GM12878 (cell line): Measurements from ENCODE around the gene GRN. TPM values are rescaled to one million over a fixed set of nuclear protein-coding genes. Genes with fewer than 3 reads are reported as not detected.

Source experiments
- ATAC-seq: fragments of 200-7000 bp; cut with Tn5 transposase; 3 replicates; pipeline ENCODE4 v1.9.1; 2020; ENCODE audit warnings: mild to moderate bottlenecking, moderate library complexity
- BruUV-seq: library from RNA; stranded (reverse); fragments of 400-500 nt; replicated peaks from 2 replicates; lab custom pipeline; 2021; lab: Mats Ljungman, UMichigan
- CTCF ChIA-PET: fragments of 300-600 bp; sonication (Branson Sonifier 250); formaldehyde crosslinking; extraction: SDS; loops from one replicate; lab custom pipeline; 2021; ENCODE audit warnings: inconsistent platforms; lab: Yijun Ruan, JAX
- POLR2A ChIA-PET: fragments of 350-600 bp; formaldehyde crosslinking; extraction: SDS; loops from one replicate; lab custom pipeline; 2021; ENCODE audit warnings: inconsistent platforms; lab: Charles Lee
- RAD21 ChIA-PET: fragments of 300-600 bp; sonication (Branson Sonifier 250); formaldehyde crosslinking; loops from one replicate; lab custom pipeline; 2023; ENCODE audit warnings: antibody characterized with exemption; ENCODE audit not compliant: unreplicated experiment; lab: Charles Lee
- SMC1A ChIA-PET: fragments of 300-600 bp; sonication (Branson Sonifier 250); formaldehyde crosslinking; loops from one replicate; lab custom pipeline; 2023; ENCODE audit not compliant: unreplicated experiment, uncharacterized antibody; lab: Charles Lee
- DNase-seq: peaks from one replicate; pipeline ENCODE4 v3.0.0-alpha.2; 2011; ENCODE audit warnings: low read depth, low spot score
- FAIRE-seq: peaks from 3 replicates; lab custom pipeline; 2011; peaks lifted over from hg19 to GRCh38; lab: Jason Lieb, UNC
- H2AFZ ChIP-seq: 2 replicates; pipeline ENCODE4 v1.6.0; 2011; ENCODE audit warnings: low read depth, low read length, control low read depth; ENCODE audit not compliant: control insufficient read depth
- H3K27ac ChIP-seq: 2 replicates; pipeline ENCODE4 v1.5.1; 2011; ENCODE audit warnings: control low read depth; ENCODE audit not compliant: control insufficient read depth, insufficient read depth
- H3K27me3 ChIP-seq, 2 experiments: replicated peaks in 1 of 2; 2 replicates each; pipeline versions ENCODE4 v1.6.0 to v1.6.1; 2011; ENCODE audit warnings: low read length in 1 of 2; ENCODE audit not compliant: control insufficient read depth in 2 of 2, insufficient read depth in 2 of 2
- H3K36me3 ChIP-seq, 2 experiments: 2 replicates each; pipeline ENCODE4 v1.5.1; 2011; ENCODE audit warnings: low read length in 1 of 2; ENCODE audit not compliant: control insufficient read depth in 2 of 2, insufficient read depth in 2 of 2
- H3K4me1 ChIP-seq: 2 replicates; pipeline ENCODE4 v1.6.1; 2011; ENCODE audit warnings: mild to moderate bottlenecking, low read length, moderate library complexity, mixed read lengths; ENCODE audit not compliant: control insufficient read depth, insufficient read depth
- H3K4me2 ChIP-seq: 2 replicates; pipeline ENCODE4 v1.6.0; 2011; ENCODE audit warnings: control low read depth; ENCODE audit not compliant: control insufficient read depth, insufficient read depth
- H3K4me3 ChIP-seq: fragments of 200-600 bp; sonication (generic); 2 replicates; pipeline ENCODE4 v1.5.1; 2016
- H3K79me2 ChIP-seq: 2 replicates; pipeline ENCODE4 v1.6.0; 2011; ENCODE audit warnings: low read length; ENCODE audit not compliant: control insufficient read depth, insufficient read depth
- H3K9ac ChIP-seq: 2 replicates; pipeline ENCODE4 v1.8.0; 2011; ENCODE audit warnings: low read length, control low read depth, mixed read lengths; ENCODE audit not compliant: control insufficient read depth, insufficient read depth
- H3K9me3 ChIP-seq: replicated peaks from 3 replicates; pipeline ENCODE4 v1.5.1; 2011; ENCODE audit warnings: mild to moderate bottlenecking, low read length; ENCODE audit not compliant: control insufficient read depth, insufficient read depth
- H4K20me1 ChIP-seq: 2 replicates; pipeline ENCODE4 v1.6.0; 2011; ENCODE audit not compliant: control insufficient read depth, insufficient read depth
- BMI1 ChIP-seq: fragments of 450-650 bp; IDR thresholded peaks from 2 replicates; pipeline ENCODE4 v1.6.1; 2016; ENCODE audit warnings: mild to moderate bottlenecking, moderate library complexity, borderline replicate concordance
- CHD2 ChIP-seq: IDR thresholded peaks from 2 replicates; pipeline ENCODE4 v1.6.1; 2011; ENCODE audit warnings: low read depth, low read length, improper control_type of control experiment, borderline replicate concordance
- GABPA ChIP-seq: IDR thresholded peaks from 2 replicates; pipeline ENCODE4 v1.6.1; 2014; ENCODE audit warnings: antibody characterized with exemption, low read depth, mild to moderate bottlenecking, inconsistent platforms
- JUND ChIP-seq: IDR thresholded peaks from 2 replicates; pipeline ENCODE4 v1.6.1; 2012; ENCODE audit warnings: low read depth, mild to moderate bottlenecking, low read length, improper control_type of control experiment, moderate library complexity
- POLR2AphosphoS2 ChIP-seq: IDR thresholded peaks from 2 replicates; pipeline ENCODE4 v1.6.1; 2011; ENCODE audit warnings: low read depth, mild to moderate bottlenecking, low read length, improper control_type of control experiment, moderate library complexity
- POLR2AphosphoS5 ChIP-seq: IDR thresholded peaks from 2 replicates; pipeline ENCODE4 v1.6.1; 2011; ENCODE audit warnings: mild to moderate bottlenecking, low read length, inconsistent platforms
- WGBS: methylation state at CpG from one replicate; pipeline ENCODE4 v1.1.6; 2016; ENCODE audit warnings: low lambda C conversion rate; ENCODE audit not compliant: insufficient replicate concordance, insufficient coverage; ENCODE audit errors: missing lambda C conversion rate; 5-methylcytosine and 5-hydroxymethylcytosine counted together
- in situ Hi-C: fragments of 300-500 bp; cut with MboI; formaldehyde crosslinking; loops from 9 replicates; pipeline ENCODE4 v1.14.3; 2018; ENCODE audit warnings: mixed read lengths
- intact Hi-C: fragments of 100-400 bp; cut with micrococcal nuclease; formaldehyde crosslinking; loops from one replicate; pipeline ENCODE4 v1.14.2; 2022; ENCODE audit not compliant: unreplicated experiment
- polyA plus RNA-seq, 11 experiments: library from polyadenylated mRNA; depleted of rRNA in 4 of 11; unstranded in 6 of 11; stranded (reverse) in 5 of 11; fragments of >200 nt; fragmentation: Nextera tagmentation in 4 of 11; fragmentation: Illumina TruSeq in 1 of 11; extraction: Ambion mirVana in 4 of 11; extraction: Trizol in 1 of 11; gene quantifications; 1 replicate in 1 of 11; 2 replicates in 10 of 11; pipeline versions ENCODE4 v1.2.1 to v1.2.3, GENCODE V29; 2011 to 2016; ENCODE audit warnings: inconsistent platforms in 2 of 11, missing spikeins in 2 of 11, low read depth in 1 of 11
- total RNA-seq, 4 experiments: library from RNA; depleted of rRNA in 3 of 4; stranded (reverse); fragments of >200 nt in 3 of 4; fragmentation: Illumina TruSeq in 1 of 4; extraction: Trizol in 1 of 4; gene quantifications; 2 replicates each; pipeline versions ENCODE4 v1.2.1 to v1.2.3, GENCODE V29; 2013 to 2021
- TF ChIP-seq, protein P1 (sequence below): fragments of 450-650 bp; IDR thresholded peaks from 2 replicates; pipeline ENCODE4 v1.6.1; 2016; ENCODE audit warnings: mild to moderate bottlenecking
- TF ChIP-seq, protein P2 (sequence below): IDR thresholded peaks from 2 replicates; pipeline ENCODE4 v1.6.1; 2011; ENCODE audit warnings: mild to moderate bottlenecking, low read depth, low read length, moderate library complexity; ENCODE audit not compliant: insufficient replicate concordance
- TF ChIP-seq, protein P3 (sequence below): fragments of 450-650 bp; IDR thresholded peaks from 2 replicates; pipeline ENCODE4 v1.6.1; 2017; ENCODE audit warnings: borderline replicate concordance
- TF ChIP-seq, protein P4 (sequence below): IDR thresholded peaks from 2 replicates; pipeline ENCODE4 v1.6.1; 2012; ENCODE audit warnings: low read depth, low read length, improper control_type of control experiment

Gene GRN
- total and polyA plus RNA-seq, 10 of the 15 experiments (the other 5 are each of a cell fraction or from before 2014, with no cell fraction given): 22.3 to 389 (median 139) TPM

DNA sequence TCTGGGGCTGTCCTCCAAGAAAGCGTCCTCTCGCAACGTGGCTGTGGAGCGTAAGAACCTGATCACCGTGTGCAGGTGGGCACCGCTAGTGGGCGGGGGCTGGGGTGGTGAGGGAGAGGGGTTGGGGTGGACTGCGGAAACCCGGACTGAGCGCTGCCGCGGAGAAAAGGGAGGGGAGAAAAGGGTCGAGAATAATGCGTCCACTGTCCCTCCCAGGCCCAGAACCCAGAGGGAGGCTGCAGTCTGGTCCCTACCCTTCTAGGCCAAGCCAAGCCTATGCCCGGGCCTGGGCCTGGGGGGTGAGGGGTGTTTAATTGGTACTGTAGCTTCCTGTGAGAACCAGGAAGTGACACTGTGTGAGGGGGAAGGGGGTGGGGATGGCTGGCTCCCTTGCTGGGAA lies 36.2 kb upstream of the GRN start (continued):
- TF ChIP-seq, protein P1, sequence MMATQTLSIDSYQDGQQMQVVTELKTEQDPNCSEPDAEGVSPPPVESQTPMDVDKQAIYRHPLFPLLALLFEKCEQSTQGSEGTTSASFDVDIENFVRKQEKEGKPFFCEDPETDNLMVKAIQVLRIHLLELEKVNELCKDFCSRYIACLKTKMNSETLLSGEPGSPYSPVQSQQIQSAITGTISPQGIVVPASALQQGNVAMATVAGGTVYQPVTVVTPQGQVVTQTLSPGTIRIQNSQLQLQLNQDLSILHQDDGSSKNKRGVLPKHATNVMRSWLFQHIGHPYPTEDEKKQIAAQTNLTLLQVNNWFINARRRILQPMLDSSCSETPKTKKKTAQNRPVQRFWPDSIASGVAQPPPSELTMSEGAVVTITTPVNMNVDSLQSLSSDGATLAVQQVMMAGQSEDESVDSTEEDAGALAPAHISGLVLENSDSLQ: no peak
- TF ChIP-seq, protein P2, sequence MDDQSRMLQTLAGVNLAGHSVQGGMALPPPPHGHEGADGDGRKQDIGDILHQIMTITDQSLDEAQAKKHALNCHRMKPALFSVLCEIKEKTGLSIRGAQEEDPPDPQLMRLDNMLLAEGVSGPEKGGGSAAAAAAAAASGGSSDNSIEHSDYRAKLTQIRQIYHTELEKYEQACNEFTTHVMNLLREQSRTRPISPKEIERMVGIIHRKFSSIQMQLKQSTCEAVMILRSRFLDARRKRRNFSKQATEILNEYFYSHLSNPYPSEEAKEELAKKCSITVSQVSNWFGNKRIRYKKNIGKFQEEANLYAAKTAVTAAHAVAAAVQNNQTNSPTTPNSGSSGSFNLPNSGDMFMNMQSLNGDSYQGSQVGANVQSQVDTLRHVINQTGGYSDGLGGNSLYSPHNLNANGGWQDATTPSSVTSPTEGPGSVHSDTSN: no peak
- TF ChIP-seq JUND (no peak), GABPA (no peak), POLR2AphosphoS2 (no peak)
- TF ChIP-seq, protein P3, sequence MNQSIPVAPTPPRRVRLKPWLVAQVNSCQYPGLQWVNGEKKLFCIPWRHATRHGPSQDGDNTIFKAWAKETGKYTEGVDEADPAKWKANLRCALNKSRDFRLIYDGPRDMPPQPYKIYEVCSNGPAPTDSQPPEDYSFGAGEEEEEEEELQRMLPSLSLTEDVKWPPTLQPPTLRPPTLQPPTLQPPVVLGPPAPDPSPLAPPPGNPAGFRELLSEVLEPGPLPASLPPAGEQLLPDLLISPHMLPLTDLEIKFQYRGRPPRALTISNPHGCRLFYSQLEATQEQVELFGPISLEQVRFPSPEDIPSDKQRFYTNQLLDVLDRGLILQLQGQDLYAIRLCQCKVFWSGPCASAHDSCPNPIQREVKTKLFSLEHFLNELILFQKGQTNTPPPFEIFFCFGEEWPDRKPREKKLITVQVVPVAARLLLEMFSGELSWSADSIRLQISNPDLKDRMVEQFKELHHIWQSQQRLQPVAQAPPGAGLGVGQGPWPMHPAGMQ: no peak

DNA sequence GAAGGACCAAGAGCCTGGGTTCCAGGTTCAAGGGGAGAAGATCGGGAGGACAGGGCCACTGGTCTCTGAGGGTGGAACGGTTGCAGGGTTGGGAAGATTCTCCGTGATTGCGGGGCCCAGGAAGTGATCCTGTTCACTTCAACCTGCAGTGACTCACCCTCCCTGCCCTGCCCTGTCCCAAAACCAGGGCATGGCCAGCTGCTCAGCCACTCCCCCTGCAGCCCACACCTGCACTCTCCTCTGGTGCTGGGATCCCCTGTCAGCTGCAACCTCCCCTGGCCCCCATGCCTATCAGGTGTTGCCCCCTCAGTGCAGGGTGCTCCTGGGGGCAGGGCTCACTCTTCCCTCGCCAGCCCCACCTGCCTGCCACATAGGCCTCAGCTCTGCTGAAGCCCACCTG lies 35.6 kb upstream of the GRN start:
- no peak overlapping the region for H2AFZ ChIP-seq
- H3K27me3 ChIP-seq: peaks cover 6 to 13% of the 10 kb centered on the region in 2 experiments
- in situ Hi-C loops (no loop called here), intact Hi-C loops (no loop called here)
- no peaks in the 10 kb centered on the region; the same call in 1 of the 2 replicates for H3K4me1 ChIP-seq
- ChIA-PET RAD21 (no interaction called here), POLR2A (no interaction called here), SMC1A (no interaction called here), CTCF (no interaction called here)
- 72% methylated on average over 5 of the region's 5 CpGs for WGBS
- no peak for DNase-seq
- H3K9ac ChIP-seq: no peak overlapping the region
- FAIRE-seq: no peak
- H3K79me2 ChIP-seq: no peaks in the 10 kb centered on the region
- no peak for ATAC-seq
- no peak overlapping the region for H3K4me3 ChIP-seq
- no peak overlapping the region for H3K27ac ChIP-seq
- H3K9me3 ChIP-seq: no peaks in the 10 kb centered on the region
- no TSS peak for BruUV-seq
- TF ChIP-seq CHD2: no peak
- TF ChIP-seq, protein P4, sequence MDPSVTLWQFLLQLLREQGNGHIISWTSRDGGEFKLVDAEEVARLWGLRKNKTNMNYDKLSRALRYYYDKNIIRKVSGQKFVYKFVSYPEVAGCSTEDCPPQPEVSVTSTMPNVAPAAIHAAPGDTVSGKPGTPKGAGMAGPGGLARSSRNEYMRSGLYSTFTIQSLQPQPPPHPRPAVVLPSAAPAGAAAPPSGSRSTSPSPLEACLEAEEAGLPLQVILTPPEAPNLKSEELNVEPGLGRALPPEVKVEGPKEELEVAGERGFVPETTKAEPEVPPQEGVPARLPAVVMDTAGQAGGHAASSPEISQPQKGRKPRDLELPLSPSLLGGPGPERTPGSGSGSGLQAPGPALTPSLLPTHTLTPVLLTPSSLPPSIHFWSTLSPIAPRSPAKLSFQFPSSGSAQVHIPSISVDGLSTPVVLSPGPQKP: no peak
- no peak for TF ChIP-seq BMI1
- TF ChIP-seq POLR2AphosphoS5: no peak
- no peaks in the 10 kb centered on the region for H4K20me1 ChIP-seq
- no peaks in the 10 kb centered on the region for H3K36me3 ChIP-seq
- H3K4me2 ChIP-seq: no peak overlapping the region
